Measurements from ENCODE around the gene ITPR2.

ITPR2 gene

DNA sequence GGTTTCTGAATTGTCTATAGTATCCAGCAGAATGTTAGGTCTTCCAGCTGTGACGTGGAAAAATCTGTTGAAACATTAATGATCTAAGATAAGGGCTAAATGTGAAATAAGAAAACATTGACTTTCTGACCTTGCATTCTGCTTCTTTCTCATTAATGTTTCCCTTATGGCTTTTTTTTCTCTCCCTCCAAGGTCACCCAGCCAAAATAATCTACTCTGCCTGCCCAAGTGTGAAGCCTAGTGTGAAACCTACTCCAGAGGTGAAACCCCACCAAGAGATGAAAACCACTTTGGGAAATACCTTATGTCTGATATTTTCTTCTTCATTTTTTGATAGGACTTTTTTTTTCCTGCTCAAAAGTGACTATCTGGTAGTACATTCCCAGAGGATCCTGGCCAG, 529.6 kb downstream of the ITPR2 start:
- DNase-seq (ENCODE audit: low read depth in 2 of 2), result no peak

DNA sequence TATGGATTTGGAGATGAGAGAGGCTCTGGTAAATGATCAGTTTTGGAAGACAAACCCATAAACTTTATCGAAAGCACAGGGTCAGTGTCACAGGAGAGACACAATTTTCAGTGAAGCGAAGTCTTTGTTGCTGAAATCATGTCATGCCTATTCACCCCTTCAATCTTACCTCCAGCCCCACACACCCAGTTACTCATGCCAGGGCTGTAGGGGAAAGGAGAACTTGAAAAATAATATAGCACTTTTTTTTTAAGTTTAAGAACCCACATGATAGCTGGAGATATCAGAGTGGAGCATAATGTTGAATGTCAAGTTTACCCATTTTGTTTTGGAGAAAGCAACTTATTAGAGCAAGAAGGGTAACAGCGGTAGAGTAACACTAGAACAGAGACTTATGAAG, 530.2 kb downstream of the ITPR2 start:
- DNase-seq (ENCODE audit: low read depth in 2 of 2), result no peak

DNA sequence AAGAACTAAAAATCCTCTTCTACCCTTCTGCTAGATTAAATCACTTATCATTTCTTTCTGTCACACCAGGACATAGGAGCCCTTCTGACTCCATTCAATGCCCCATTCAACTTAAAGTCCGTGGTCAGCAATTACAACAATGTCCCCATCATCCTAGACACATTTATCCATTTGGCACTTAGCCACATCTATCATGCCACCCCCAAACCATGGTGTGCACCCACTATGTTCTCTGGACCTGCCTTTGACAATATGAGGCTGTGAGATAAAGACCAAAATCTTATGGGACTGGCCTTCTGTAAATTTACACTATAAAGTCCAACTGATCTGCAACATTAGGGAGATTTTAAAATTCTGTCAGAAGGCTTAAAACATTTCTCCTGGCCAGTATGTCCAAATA, 533.2 kb downstream of the ITPR2 start:
- no peak for DNase-seq (ENCODE audit: low read depth in 2 of 2)

DNA sequence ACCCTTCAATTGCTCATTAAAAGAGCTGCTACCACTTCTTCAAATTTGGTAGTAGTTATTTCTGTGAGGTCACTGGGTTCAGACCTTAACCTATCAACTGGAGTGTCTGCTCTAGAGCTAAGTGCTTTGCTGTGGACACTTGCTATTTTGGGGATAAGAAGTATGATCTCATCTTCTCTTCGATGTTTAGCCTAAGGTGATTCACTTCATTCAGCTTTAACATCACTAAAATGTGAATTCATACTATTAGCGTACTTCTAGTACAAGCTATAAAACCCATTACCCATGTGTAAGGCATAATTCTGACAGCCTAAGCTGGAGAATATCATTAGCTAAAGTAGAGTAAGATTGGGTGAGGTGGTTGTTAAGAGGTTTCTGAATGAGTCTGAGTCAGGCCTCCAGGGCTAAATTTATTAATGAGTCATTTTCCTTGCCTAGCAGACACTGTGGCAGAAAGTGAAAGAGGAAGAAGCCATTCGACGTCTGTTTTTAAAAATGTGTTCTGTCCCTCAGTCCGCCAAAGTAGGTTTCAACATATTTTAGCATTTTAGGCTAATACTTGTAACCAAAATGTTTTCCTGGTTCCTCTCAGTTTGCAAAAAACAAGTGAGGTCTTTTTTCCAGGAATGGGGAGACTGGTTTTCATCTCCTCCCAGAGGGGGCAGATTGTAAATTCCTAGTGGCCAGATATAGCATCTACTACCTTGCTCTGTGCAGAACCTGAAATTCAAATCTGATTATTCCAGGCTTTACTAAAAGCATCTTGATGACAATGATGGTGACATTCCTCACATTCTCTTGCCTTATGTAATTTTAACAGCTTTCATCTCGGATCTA, 534.0 kb downstream of the ITPR2 start:
- no peak for DNase-seq (ENCODE audit: low read depth in 2 of 2)

DNA sequence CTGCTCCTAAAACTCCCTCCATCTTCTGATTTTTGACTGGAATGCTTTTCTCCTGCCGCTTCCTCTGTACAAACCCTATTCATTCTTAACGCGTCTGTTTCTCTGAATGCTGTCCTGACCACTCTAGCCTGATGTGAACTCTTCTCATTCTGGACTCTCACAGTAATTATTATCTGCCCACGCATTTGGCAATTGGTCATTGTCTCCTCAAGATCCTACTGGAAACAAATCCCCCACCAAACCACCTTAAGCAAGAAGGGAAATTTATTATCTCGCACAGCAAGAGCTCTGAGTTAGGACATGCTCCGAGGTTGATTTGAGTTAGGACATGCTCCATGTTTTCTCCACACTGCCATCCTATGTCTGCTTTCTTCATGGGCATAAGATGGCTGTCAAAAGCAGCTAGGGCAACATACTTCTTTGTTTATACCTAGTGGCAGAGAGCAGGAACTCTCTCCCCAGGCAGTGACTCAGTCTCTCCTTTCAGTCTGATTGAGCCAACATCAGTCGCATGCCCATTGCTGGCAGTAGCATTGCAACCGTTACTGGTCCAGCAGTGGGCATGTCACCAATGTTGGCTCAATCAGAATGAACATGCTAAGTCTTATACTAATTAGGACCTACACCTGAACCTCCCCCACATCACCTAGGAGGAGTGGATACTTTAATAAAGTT, 535.5 kb downstream of the ITPR2 start:
- no peak for DNase-seq (ENCODE audit: low read depth in 2 of 2)

DNA sequence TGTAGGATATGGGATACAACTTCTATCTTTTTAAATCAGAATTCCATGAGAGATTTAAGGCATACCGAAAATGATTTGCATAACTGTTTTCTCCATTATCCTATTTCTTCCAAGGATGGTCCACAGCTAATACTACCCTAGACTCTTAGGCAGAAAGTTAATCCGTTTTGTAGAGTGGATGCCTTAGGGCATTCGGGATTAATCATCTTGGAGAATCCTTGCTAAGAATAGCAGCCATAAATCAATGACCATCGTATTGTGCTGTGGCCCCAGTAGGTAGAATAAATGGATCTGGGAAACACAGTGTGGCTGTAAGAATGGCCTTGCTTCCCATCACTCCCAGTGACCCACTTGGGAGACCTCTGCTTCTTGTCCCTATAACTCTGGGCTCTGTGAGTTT, 538.0 kb downstream of the ITPR2 start:
- DNase-seq (ENCODE audit: low read depth in 2 of 2), result no peak

DNA sequence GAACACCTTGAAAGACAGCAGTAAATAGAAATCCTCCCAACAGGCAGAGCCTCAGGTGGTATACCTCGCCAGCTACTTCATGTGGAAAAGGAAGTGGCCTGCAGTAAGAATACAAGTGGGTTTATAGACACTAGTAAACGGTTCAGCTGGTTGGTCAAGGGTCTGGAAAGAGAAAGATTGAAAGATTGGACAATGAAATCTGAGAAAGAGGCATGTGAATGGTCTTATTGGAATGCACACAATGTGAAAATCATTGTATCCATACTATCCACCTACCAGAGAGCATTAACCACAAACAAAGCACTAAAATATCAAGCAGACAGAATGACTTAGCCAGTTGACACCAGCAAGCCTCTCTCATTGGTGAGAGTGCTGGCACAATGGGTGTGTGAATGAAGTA, 539.4 kb downstream of the ITPR2 start:
- no peak for DNase-seq (ENCODE audit: low read depth in 2 of 2)

DNA sequence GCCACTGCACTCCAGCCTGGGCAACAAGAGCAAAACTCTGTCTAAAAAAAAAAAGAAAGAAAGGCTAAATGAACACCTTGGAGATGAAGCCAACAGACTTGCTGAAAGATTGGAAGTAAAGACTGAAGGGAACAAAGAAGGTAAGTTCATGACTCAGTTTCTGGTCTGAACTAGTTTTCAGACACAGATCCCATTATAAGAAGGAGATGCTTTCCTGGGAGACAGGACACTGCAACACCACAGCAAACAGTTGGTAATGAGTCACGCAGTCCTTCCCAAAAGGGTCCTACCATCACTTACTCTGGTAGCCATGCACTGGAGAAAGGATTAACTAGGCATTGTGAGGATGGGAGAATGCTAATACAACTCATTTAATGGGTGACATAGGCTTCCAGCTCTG, 540.4 kb downstream of the ITPR2 start:
- DNase-seq (ENCODE audit: low read depth in 2 of 2), result no peak

DNA sequence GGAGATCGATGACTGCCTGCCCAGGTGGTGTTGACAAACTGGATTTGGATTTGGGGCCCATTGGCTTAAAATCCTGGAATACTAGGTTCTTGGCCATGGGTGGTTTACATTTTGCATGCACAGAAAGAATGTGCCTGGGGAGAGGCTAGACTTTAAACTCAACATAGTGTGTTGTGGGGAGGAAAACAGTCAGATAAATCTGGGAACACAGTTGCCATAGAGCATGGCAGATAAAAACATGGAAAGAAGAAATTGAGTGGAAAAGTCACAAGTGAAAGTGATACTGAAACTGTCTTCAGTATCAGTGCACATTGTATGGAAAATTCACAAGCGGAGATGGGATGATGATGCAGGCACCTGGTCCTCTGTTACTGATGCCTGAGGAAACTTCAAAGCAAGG, 542.4 kb downstream of the ITPR2 start:
- no peak for DNase-seq (ENCODE audit: low read depth in 2 of 2)

DNA sequence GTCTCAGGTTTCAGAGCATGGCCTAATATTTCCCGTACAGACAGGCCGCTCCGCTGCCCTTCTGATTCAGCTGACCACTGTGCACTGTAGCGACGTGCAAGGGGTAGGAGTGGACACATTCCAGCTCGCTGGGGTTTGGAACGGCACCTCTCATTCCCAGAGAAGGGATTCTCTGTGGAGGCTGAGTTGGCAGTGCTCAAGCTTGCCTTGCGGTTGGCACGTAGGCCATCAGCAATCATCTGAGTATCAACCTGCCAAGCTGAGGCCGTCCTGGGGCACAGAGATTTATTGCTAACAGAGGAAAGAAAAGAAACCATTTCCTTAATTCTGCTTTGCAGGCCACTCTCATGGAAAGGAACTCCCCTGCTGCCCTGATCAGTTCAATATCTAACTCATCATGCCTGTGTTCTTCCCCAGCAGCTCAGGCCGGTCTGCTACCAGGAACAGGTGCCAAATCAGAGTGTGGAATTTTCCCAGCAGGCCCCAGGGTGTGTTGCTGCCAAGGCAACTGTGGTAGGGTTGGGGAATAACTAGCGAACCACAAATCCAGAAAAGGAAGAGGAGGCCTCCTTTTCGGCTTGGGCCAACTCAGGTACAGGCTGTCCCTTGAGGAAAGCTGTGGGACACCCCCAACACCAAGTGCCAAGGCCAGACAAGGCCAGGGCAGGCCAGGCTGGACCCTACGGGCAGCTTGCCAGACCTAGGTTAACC, 545.2 kb downstream of the ITPR2 start:
- DNase-seq (ENCODE audit: low read depth in 2 of 2), result no peak
